ENCODE results near the gene DICER1. TPM values are rescaled to one million over a fixed set of nuclear protein-coding genes. Genes with fewer than 3 reads are reported as not detected.

The DICER1 gene
- total RNA-seq, 1 donor from 2014 or later = 87.2 TPM

GRCh38 chr14:95123891-95124579 lies 33.3 kb downstream of the DICER1 start:
- Mint-ChIP-seq H3K27ac (no peak overlapping the region), H3K4me1 (ENCODE audit: low read depth) (peaks cover 10% of the 10 kb centered on the region), H3K9me3 (no peaks in the 10 kb centered on the region), H3K36me3 (ENCODE audit: low read depth) (peaks cover 31% of the 10 kb centered on the region), H3K4me3 (no peak overlapping the region), H3K27me3 (ENCODE audit: insufficient read depth) (no peaks in the 10 kb centered on the region)
- intact Hi-C loops (cut with micrococcal nuclease) = loop anchor here (10.0 kb wide), 1 partner anchor 241 kb away; no protein-coding TSS in a partner anchor
- no peak for DNase-seq (ENCODE audit: low spot score)

- Mint-ChIP-seq H3K4me3 (no peak overlapping the region), H3K9me3 (no peaks in the 10 kb centered on the region), H3K27ac (no peak overlapping the region), H3K36me3 (ENCODE audit: low read depth) (peaks cover 23% of the 10 kb centered on the region), H3K4me1 (ENCODE audit: low read depth) (no peaks in the 10 kb centered on the region), H3K27me3 (ENCODE audit: insufficient read depth) (no peaks in the 10 kb centered on the region)
- intact Hi-C loops (cut with micrococcal nuclease) = loop anchor here (10.0 kb wide), 1 partner anchor 242 kb away; no protein-coding TSS in a partner anchor
- DNase-seq (ENCODE audit: low spot score) = no peak
Measured at GRCh38 chr14:95122621-95122945, 34.7 kb downstream of the DICER1 start.

DNA sequence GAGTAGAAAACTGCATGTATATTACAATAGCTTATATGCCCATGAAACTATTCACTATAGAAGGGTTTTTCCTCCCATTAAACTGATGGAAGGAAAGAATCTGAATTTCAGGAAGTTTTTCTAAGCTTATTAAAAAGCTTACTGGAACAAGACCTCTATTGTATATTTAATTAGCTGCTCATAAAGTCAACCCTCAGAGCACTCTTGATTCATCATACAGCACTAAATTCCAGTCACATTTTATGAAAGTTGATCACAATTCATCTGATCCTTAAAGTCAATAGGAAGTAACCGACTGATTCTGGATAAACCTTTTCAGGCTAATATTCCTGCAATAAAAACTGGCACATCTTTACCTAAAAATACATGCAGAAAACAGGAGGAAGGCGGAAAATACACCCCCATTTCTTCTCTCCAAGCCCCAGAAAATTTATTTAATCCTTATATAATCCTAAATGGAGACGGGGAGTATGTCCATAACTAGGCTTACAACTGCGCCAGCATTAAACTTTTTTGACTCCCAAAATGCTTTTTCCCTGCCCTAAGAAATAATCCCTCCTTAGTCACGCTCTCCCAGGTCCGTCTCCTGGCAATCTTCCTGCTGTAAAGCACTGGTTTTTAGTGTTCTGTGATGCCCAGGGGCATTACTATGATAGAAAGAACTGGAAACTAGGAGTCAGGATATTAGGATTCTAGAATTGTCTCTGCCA lies 35.3 kb downstream of the DICER1 start:
- intact Hi-C loops (cut with micrococcal nuclease) = loop anchor here (10.0 kb wide), 1 partner anchor 243 kb away; no protein-coding TSS in a partner anchor
- Mint-ChIP-seq H3K27me3 (ENCODE audit: insufficient read depth) (no peaks in the 10 kb centered on the region), H3K9me3 (no peaks in the 10 kb centered on the region), H3K4me1 (ENCODE audit: low read depth) (no peaks in the 10 kb centered on the region), H3K27ac (no peak overlapping the region), H3K36me3 (ENCODE audit: low read depth) (peaks cover 23% of the 10 kb centered on the region), H3K4me3 (no peak overlapping the region)
- DNase-seq (ENCODE audit: low spot score) = no peak

DNA sequence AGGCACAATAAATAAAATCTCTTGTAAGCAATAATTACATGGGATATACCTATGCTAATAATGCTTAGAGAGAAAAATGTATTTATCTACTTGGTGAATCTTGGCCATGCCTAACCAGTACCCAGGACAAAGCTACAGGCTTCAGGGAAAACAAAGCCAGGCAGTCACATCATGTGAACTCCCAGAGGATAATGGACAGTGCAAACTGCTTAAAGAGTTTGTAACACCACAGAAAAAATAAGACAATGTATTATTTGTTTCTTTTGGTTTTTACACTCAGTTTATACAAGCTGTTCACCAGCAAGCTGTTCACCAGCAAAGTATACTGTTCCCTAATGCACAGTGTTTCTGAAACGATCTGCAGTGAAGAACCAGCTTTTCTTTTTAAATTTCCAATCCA lies 38.0 kb downstream of the DICER1 start:
- DNase-seq (ENCODE audit: low spot score) = no peak
- no peaks in the 10 kb centered on the region for H3K4me1 Mint-ChIP-seq (ENCODE audit: low read depth)
- peaks cover 33% of the 10 kb centered on the region for H3K36me3 Mint-ChIP-seq (ENCODE audit: low read depth)
- H3K4me3 Mint-ChIP-seq = no peak overlapping the region
- intact Hi-C loops (cut with micrococcal nuclease) = no loop called here
- no peaks in the 10 kb centered on the region for H3K27me3 Mint-ChIP-seq (ENCODE audit: insufficient read depth)
- H3K9me3 Mint-ChIP-seq = no peaks in the 10 kb centered on the region
- no peak overlapping the region for H3K27ac Mint-ChIP-seq

DNA sequence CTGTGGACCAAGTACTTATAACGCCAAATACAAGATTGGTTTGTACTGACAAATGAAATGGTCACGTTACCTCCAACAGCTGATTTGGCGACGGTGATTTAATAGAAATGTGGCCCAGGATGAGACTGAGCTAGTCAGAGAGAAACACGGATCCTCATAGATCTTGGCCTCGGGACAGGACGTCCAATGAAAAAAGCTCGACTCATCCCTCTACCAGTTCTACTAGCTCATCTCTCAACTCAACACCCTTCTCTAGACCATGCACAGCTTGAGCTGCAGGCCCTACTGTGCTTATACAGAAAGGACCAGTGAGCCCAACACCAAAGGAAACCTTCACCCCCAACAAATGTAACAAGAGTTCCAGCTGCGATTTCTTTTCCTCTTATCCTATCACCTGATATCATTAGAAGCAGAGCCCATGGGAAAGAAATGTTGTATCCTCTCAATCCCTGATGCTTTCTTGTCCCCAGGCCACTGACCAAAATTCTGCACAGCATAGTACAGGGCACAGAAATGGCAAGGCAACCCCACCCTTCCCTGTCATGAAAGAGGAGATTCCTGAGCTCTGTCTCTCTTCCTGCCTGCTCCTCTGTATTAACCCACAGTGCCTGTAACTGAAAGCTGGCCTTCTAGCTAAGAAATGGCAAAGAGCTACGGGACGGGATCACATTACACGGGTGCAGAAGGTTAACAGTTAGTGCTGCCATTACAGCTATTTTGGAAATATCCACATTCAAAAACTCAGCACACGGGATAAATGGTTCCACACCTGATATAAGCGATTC lies 39.2 kb downstream of the DICER1 start:
- H3K27me3 Mint-ChIP-seq (ENCODE audit: insufficient read depth) = no peaks in the 10 kb centered on the region
- no peaks in the 10 kb centered on the region for H3K9me3 Mint-ChIP-seq
- H3K36me3 Mint-ChIP-seq (ENCODE audit: low read depth) = peaks cover 37% of the 10 kb centered on the region
- no peak for DNase-seq (ENCODE audit: low spot score)
- H3K4me3 Mint-ChIP-seq = no peak overlapping the region
- H3K4me1 Mint-ChIP-seq (ENCODE audit: low read depth) = no peaks in the 10 kb centered on the region
- no peak overlapping the region for H3K27ac Mint-ChIP-seq
- intact Hi-C loops (cut with micrococcal nuclease) = no loop called here

- Mint-ChIP-seq H3K9me3 (no peaks in the 10 kb centered on the region), H3K36me3 (ENCODE audit: low read depth) (peaks cover 34% of the 10 kb centered on the region), H3K4me3 (no peak overlapping the region)
Measured at GRCh38 chr14:95113476-95113875, 43.9 kb downstream of the DICER1 start.

GRCh38 chr14:95111507-95112164 lies 45.7 kb downstream of the DICER1 start:
- Mint-ChIP-seq H3K27ac (no peak overlapping the region), H3K4me1 (ENCODE audit: low read depth) (no peaks in the 10 kb centered on the region), H3K36me3 (ENCODE audit: low read depth) (peaks cover 44% of the 10 kb centered on the region), H3K27me3 (ENCODE audit: insufficient read depth) (no peaks in the 10 kb centered on the region), H3K9me3 (no peaks in the 10 kb centered on the region), H3K4me3 (no peak overlapping the region)
- intact Hi-C loops (cut with micrococcal nuclease) = no loop called here
- no peak for DNase-seq (ENCODE audit: low spot score)

More at GRCh38 chr14:95113476-95113875, 43.9 kb downstream of the DICER1 start:
- Mint-ChIP-seq H3K27ac (no peak overlapping the region), H3K27me3 (ENCODE audit: insufficient read depth) (no peaks in the 10 kb centered on the region), H3K4me1 (ENCODE audit: low read depth) (no peaks in the 10 kb centered on the region)
- intact Hi-C loops (cut with micrococcal nuclease) = no loop called here
- no peak for DNase-seq (ENCODE audit: low spot score)

DNA sequence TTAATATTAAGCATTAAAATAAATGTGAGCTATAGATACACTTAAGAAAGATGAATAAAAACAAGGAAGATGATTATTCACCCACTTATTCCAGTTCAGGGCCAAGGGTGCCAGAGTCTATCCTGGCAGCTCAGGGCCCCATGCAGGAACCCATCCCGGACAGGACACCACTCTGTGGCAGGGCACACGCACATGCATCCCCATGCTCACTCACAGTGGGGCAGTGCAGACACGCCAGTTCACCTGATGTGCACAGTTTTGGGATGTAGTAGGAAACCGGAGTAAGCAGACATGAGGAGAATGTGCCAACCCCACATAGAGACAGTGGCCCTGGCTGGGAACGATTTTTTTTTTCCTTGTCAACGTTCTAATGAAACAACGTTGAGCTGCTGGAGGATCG lies 47.2 kb downstream of the DICER1 start:
- no peaks in the 10 kb centered on the region for H3K27me3 Mint-ChIP-seq (ENCODE audit: insufficient read depth)

DNA sequence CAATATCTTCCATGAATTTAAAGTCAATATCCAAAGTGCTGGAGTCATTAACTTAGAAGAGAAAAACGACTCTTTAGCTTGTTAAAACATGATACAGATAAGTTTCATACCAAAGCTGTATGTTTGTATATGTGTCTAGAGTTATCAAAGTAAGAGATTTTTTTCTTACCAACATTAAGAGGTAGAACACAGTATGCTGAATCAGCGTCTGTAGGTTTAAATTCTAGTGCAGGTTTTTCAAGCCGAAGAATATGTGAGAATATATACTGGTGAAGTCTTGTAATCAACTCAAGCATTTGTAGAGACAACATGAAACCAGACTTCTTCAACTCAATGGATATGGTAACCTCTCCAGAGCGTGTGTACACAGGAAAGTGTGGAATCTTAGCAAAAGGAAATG lies 49.6 kb downstream of the DICER1 start:
- no peaks in the 10 kb centered on the region for H3K9me3 Mint-ChIP-seq
- intact Hi-C loops (cut with micrococcal nuclease) = no loop called here
- no peak overlapping the region for H3K27ac Mint-ChIP-seq
- no peak for DNase-seq (ENCODE audit: low spot score)
- peaks cover 38% of the 10 kb centered on the region for H3K36me3 Mint-ChIP-seq (ENCODE audit: low read depth)
- no peak overlapping the region for H3K4me3 Mint-ChIP-seq
- H3K4me1 Mint-ChIP-seq (ENCODE audit: low read depth) = no peaks in the 10 kb centered on the region
- H3K27me3 Mint-ChIP-seq (ENCODE audit: insufficient read depth) = no peaks in the 10 kb centered on the region

More for the DNA sequence above, 47.2 kb downstream of the DICER1 start:
- DNase-seq (ENCODE audit: low spot score) = no peak
- intact Hi-C loops (cut with micrococcal nuclease) = no loop called here
- H3K27ac Mint-ChIP-seq = no peak overlapping the region
- peaks cover 38% of the 10 kb centered on the region for H3K36me3 Mint-ChIP-seq (ENCODE audit: low read depth)
- no peaks in the 10 kb centered on the region for H3K4me1 Mint-ChIP-seq (ENCODE audit: low read depth)
- H3K9me3 Mint-ChIP-seq = no peaks in the 10 kb centered on the region
- H3K4me3 Mint-ChIP-seq = no peak overlapping the region

- Mint-ChIP-seq H3K4me3 (no peak overlapping the region), H3K9me3 (no peaks in the 10 kb centered on the region), H3K27me3 (ENCODE audit: insufficient read depth) (no peaks in the 10 kb centered on the region), H3K27ac (no peak overlapping the region), H3K4me1 (ENCODE audit: low read depth) (no peaks in the 10 kb centered on the region), H3K36me3 (ENCODE audit: low read depth) (peaks cover 44% of the 10 kb centered on the region)
- no peak for DNase-seq (ENCODE audit: low spot score)
- intact Hi-C loops (cut with micrococcal nuclease) = no loop called here
Measured at GRCh38 chr14:95106971-95107370, 50.4 kb downstream of the DICER1 start.

DNA sequence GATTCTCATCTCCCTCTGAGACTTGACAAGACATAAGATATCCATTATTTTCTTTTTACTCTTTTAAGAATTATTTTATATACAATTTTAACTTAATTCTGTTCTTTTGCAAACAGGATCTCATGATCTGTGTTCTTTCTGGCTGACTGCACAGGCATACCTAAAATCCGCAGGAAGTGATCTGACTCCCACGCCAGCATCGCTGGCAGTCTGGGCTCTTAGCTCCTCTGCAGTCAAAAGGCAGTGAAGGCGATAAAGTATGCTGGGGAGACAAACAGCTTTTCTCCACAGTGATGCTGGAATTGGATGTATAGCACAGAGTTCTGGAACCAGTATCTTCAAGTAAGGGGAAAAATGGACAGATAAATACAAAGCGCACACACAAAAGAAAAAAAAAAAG lies 52.4 kb downstream of the DICER1 start:
- intact Hi-C loops (cut with micrococcal nuclease) = no loop called here
- H3K4me1 Mint-ChIP-seq (ENCODE audit: low read depth) = no peaks in the 10 kb centered on the region
- DNase-seq (ENCODE audit: low spot score) = no peak
- H3K27ac Mint-ChIP-seq = no peak overlapping the region
- H3K9me3 Mint-ChIP-seq = no peaks in the 10 kb centered on the region
- no peak overlapping the region for H3K4me3 Mint-ChIP-seq
- no peaks in the 10 kb centered on the region for H3K27me3 Mint-ChIP-seq (ENCODE audit: insufficient read depth)
- peaks cover 45% of the 10 kb centered on the region for H3K36me3 Mint-ChIP-seq (ENCODE audit: low read depth)

DNA sequence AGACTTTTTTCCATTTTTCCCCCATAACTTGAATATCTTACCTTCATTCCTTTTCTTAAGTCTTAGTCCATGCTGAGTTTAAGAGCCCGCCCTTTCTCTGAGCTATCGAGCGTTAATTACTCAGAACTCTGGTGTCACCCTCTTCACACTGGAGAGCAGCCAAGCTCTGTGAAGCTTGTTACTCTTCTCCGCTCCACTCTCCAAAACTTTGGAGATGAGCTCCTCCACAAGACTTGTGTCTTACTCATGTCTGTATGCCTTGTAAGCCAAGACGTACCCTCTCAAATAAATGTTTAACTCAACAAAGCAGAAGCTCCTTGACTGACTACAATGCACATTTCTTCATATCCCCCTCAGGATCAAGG lies 54.7 kb downstream of the DICER1 start:
- H3K4me1 Mint-ChIP-seq (ENCODE audit: low read depth) = no peaks in the 10 kb centered on the region
- H3K9me3 Mint-ChIP-seq = no peaks in the 10 kb centered on the region
- no peak overlapping the region for H3K4me3 Mint-ChIP-seq
- intact Hi-C loops (cut with micrococcal nuclease) = no loop called here
- peaks cover 41% of the 10 kb centered on the region for H3K36me3 Mint-ChIP-seq (ENCODE audit: low read depth)
- H3K27me3 Mint-ChIP-seq (ENCODE audit: insufficient read depth) = no peaks in the 10 kb centered on the region
- no peak for DNase-seq (ENCODE audit: low spot score)
- no peak overlapping the region for H3K27ac Mint-ChIP-seq
